CD4-positive, alpha-beta T cell treated with Interleukin-4 for 4 hours (primary cell): ENCODE measurements around the gene DHRSX.
"Not testable (repeated sequence)": the region's sequence is repeated elsewhere in the genome, so short reads cannot be mapped to it uniquely, and the experiment has no call there.

Experiments
- DNase-seq: peaks from one replicate; pipeline ENCODE4 v3.0.0-alpha.2; 2020

The DHRSX gene

GRCh38 chrX:2388669-2389068 lies 112.1 kb downstream of the DHRSX start:
- no peak for DNase-seq

DNA sequence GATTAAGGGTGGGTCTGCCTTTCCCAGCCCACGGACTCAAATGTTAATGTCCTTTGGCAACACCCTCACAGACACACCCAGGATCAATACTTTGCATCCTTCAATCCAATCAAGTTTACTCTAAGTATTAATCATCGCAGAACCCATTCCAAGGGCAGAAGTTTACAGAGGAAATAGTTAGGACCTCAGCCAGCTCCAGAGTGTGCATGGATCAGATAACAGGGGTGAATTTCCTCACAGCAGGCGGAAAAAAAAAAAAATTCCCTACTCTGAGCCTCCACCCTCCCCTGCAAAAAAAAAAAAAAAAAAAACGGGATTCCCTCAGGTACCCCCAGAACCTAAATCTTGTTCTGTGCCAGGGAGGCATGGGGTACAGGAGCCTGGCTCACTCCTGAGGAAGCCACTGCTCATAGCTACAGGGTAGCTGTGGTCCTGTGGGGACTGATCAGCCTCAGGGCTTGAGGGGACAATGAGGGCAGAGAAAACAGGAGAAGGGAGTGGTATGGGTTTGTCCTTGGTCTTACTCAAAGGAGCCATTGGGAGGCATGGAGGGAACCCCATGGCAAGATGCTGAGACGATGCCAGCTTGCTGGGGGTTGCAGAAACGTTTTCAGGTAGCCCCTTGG lies 113.0 kb downstream of the DHRSX start:
- no peak for DNase-seq

GRCh38 chrX:2385224-2385623 lies 115.6 kb downstream of the DHRSX start:
- DNase-seq: no peak

DNA sequence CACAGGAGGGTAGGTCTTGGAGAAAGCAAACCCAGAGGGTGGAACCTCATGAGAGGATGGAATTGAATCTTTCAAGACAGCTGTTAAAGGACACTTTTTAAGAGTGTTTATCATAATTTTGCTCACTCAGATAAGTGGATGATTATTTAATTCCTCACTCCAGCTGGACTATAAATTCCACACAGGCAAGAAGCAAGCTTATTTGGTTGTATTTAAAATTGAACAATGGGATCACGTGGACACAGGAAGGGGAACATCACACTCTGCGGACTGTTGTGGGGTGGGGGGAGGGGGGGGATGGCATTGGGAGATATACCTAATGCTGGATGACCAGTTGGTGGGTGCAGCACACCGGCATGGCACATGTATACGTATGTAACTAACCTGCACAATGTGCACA lies 116.3 kb downstream of the DHRSX start:
- DNase-seq: no peak

DNA sequence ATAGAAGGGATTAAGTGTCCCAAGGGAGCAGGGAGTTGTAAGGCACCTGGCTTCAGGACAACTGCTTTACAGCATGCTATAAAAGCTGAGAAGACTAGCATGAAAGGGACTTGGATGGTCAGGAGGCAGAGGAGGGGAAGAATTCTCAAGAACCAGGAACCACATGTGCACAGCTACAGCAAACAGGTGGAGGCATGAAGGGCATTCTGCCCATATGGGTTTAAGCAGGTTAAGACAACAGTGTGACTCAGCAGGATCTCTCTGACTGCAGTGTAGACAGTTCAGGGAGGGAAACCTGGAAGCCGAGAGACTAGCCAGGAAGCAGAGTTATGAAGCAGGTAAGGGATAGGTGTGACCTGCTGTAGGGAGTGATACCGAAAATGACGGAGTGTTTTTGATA lies 117.0 kb downstream of the DHRSX start:
- DNase-seq: no peak

- DNase-seq: no peak
Measured at GRCh38 chrX:2383144-2383543, 117.6 kb downstream of the DHRSX start.

DNA sequence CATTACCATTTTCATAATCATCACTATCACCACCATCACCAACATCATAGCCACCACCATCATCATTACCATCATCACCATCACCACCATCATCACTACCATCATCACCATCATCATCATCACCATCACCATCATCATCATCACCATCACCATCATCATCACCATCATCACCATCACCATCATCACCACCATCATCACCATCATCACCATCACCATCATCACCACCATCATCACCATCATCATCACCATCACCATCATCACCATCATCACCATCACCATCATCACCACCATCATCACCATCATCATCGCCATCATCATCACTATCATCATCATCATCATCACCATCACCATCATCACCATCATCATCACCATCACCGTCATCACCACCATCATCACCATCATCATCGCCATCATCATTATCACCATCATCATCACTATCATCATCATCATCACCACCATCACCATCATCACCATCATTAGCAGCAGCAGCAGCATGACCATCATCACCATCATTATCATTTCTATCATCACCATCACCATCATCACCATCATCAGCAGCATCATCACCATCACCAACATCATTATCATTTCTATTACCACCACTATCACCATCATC lies 118.2 kb downstream of the DHRSX start:
- not testable (repeated sequence) for DNase-seq

- DNase-seq: no peak
Measured at GRCh38 chrX:2376166-2376565, 124.6 kb downstream of the DHRSX start.

- no peak for DNase-seq
Measured at GRCh38 chrX:2374086-2374485, 126.7 kb downstream of the DHRSX start.

- no peak for DNase-seq
Measured at GRCh38 chrX:2373615-2374014, 127.2 kb downstream of the DHRSX start.

DNA sequence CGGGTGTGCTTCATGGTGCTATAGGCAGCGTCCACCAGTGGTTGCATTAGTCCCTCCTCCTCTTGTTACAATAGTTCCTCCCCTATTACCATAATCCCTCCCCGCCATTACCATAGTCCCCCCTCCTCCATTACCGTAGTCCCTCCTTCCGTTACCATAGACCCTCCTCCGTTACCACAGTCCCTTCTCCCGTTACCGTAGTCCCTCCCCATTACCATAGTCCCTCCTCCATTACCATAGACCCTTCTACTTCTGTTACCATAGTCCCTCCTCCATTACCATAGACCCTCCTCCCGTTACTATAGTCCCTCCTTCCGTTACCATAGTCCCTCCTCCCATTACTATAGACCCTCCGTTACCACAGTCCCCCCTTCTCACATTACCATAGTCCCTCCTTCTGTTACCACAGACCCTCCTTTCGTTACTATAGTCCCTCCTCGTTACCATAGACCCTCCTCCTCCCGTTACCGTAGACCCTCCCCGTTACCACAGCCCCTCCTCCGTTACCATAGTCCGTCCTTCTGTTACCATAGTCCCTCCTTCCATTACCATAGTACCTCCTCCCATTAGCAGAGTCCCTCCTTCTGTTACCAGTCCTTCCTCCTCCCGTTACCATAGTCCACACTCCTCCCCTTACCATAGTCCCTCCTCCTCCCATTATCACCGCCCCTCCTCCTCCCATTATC lies 129.6 kb downstream of the DHRSX start:
- no peak for DNase-seq

DNA sequence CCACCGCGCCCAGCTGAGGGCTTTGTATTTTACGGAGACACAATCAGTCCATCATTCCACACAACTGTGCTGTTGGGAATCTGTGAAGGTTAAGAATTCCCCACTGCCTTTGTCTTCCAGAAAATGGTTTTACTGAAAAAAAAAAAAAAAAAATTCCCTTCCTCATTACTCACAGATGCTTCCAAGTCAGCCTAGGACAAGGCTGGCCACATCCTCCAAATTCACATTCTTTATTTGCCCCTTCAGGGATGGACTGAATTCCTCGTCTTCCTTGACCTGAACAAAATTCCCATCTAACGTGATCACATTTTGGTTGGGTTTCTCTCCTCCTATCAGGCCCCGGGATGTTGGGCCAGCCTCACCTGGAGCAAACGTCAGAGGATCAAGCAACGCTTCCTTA lies 130.3 kb downstream of the DHRSX start:
- DNase-seq: no peak

GRCh38 chrX:2369206-2369605 lies 131.6 kb downstream of the DHRSX start:
- no peak for DNase-seq

- no peak for DNase-seq
Measured at GRCh38 chrX:2360731-2361130, 140.0 kb downstream of the DHRSX start.

DNA sequence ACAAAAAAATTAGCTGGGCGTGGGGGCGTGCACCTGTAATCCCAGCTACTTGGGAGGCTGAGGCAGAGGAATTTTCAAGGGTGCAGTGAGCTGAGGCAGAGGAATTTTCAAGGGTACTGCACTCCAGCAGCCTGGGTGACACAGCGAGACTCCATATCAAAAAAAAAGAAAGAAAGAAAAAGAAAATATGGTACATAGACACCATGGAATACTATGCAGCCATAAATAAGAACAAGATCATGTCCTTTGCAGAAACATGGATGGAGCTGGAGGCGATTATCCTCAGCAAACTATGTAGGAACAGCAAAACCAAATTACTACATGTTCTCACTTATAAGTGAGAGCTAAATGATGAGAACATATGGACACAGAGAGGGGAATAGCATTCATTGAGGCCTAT lies 141.3 kb downstream of the DHRSX start:
- not testable (repeated sequence) for DNase-seq

DNA sequence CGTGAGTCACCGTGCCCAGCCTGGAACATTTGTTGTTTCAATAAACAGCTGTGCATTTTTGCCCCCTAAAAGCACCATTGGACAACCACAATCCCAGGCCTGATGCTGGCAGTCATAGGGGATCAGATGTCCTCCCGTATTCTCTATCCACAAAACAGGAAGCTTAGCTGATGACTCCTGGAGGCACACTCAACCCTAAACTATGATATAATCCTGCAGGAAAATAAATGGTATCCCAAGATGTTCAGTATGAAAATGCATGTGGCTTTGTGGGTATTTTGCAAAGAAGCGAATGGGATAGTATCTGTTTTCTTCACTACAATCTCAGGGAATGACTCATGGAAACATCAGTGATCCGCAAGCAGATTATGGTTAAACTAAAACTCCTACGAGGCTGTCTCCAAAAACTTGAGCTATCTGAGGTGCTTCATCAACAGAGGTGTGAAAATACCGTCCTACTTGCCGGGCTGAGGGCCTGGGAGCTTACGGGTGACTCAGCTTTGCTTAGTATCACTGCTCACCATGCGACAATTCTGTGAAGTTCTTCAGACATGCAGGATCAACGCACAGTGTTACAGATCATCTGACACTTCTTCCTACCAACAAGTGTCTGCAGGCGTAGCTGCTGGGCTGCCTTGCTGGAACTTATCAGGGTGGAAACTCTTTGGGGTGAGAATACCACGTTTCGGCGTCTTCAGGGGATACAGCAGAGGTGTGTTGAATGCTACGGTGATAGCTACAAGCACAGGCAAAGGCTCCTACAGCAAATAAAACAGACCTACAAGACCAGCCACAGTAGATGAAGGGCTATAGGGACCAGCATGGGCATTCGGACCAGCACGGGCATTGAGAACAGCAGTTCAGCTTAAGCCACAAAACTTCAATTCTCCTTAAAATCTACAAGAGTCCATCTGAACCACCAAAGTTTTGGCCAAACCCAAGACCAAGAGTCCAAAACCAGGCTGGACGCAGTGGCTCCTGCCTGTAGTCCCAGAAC lies 148.5 kb downstream of the DHRSX start:
- no peak for DNase-seq

DNA sequence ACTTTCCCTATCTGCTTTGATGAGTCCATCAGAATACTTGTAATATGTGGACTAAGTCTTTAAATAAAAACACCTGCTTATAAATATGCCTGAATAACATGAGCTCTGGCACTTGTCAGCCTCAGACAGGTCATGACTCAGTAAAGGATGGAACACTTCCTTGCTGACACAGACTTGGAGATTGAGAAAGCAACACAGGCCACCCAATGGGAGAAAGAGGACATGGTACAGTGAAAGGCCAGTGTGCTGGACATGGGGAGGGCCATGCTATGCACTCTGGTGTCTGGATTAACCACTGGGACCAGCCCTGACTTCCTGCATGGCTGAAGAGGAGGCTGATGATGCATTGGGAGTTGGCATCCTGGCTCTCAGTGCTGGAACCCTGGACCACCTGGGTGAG lies 149.5 kb downstream of the DHRSX start:
- no peak for DNase-seq

GRCh38 chrX:2350703-2351102 lies 150.1 kb downstream of the DHRSX start:
- DNase-seq: not testable (repeated sequence)

DNA sequence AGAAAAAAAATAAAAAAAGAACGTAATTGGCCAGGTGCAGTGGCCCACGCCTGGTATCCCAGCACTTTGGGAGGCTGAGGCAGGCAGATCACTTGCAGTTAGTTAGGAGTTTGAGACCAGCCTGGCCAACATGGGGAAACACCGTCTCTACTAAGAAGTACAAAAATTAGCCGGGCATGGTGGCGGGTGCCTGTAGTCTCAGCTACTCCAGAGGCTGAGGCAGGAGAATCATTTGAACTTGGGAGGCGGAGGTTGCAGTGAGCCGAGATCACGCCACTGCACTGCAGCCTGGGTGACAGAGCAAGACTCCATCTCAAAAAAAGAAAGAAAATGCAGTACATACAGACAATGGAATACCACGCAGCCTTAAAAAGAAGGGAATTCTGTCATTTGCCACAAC lies 150.7 kb downstream of the DHRSX start:
- DNase-seq: not testable (repeated sequence)

GRCh38 chrX:2348211-2348610 lies 152.6 kb downstream of the DHRSX start:
- DNase-seq: no peak

GRCh38 chrX:2346158-2346557 lies 154.6 kb downstream of the DHRSX start:
- DNase-seq: no peak

GRCh38 chrX:2345562-2345961 lies 155.2 kb downstream of the DHRSX start:
- DNase-seq: no peak

DNA sequence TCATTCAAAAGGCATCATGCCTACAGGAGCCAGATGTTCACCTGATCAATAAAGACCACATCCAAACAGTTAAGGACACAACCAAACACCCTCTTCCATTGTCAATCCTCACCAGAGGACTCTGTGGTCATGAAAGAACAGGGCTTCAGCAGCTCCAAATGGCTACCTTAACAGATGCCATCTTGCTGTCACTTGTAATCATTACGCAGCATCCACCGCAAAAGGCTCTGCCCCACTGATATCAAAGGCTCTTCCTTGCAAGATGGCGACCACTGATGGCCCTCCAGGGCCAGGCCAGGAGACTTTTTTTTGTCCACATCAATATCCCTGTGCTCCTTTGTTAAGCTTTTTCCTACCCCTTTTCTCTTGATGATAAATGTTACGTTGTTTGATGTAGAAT lies 157.4 kb downstream of the DHRSX start:
- no peak for DNase-seq
